Measurements from ENCODE around the gene SART3. TPM values are rescaled to one million over a fixed set of nuclear protein-coding genes. Genes with fewer than 3 reads are reported as not detected.

Gene SART3
- total RNA-seq: 62.1 TPM

GRCh38 chr12:108560752-108561719 lies at the start of gene SART3:
Gene SART3, minus strand, starts transcription at chr12:108561173. Its CDS starts 19 bp downstream, at chr12:108561154.

GRCh38 chr12:108597559-108598471 lies 36.8 kb upstream of the SART3 start, which contains the start of gene TMEM119:
Gene TMEM119, minus strand, starts transcription at chr12:108598084. Its CDS starts 5,701 bp downstream, at chr12:108592383.

GRCh38 chr12:108562348-108563135 lies 1.6 kb upstream of the SART3 start, which contains the start of gene ISCU:
Gene ISCU, plus strand, starts transcription at chr12:108562596. Its CDS starts 27 bp downstream, at chr12:108562623.

GRCh38 chr12:108514973-108515814 lies 45.8 kb downstream of the SART3 start, which contains the start of gene FICD:
Gene FICD, plus strand, starts transcription at chr12:108515277. Its CDS starts 1,696 bp downstream, at chr12:108516973.

Other genes starting within 250 kb of the SART3 start
- 2.8 TPM for gene CMKLR1, start 221.9 kb downstream of the SART3 start, total RNA-seq
- 5.5 TPM for gene FICD, start 45.9 kb downstream of the SART3 start, total RNA-seq
- 66.7 TPM for gene ISCU, start 1.4 kb upstream of the SART3 start, total RNA-seq
- 2.8 TPM for gene TMEM119, start 36.9 kb upstream of the SART3 start, total RNA-seq
- gene SELPLG, start 72.7 kb upstream of the SART3 start, total RNA-seq: 2.8 TPM
- 206 TPM for gene CORO1C, start 170.3 kb upstream of the SART3 start, total RNA-seq